A549 (cell line): ENCODE measurements around the gene LAMC2. TPM values are rescaled to one million over a fixed set of nuclear protein-coding genes. Genes with fewer than 3 reads are reported as not detected.

Experiments used
- ATAC-seq, 2 experiments: fragments of 200-7000 bp in 1 of 2; fragments of >200 bp in 1 of 2; cut with Nextera tagmentation in 1 of 2; cut with Tn5 transposase in 1 of 2; 3 replicates each; pipeline versions ENCODE4 v1.8.0 to v1.9.1; 2018 to 2020; ENCODE audit warnings: mild to moderate bottlenecking in 1 of 2, moderate library complexity in 1 of 2
- CTCF ChIA-PET: fragments of 300-600 bp; sonication (Branson Sonifier 250); formaldehyde crosslinking; extraction: SDS; loops from one replicate; lab custom pipeline; 2021; ENCODE audit warnings: antibody characterized with exemption, inconsistent platforms; lab: Yijun Ruan, JAX
- POLR2A ChIA-PET: fragments of 350-600 bp; formaldehyde crosslinking; extraction: SDS; loops from one replicate; lab custom pipeline; 2021; ENCODE audit warnings: antibody characterized with exemption, inconsistent platforms; lab: Yijun Ruan, JAX
- DNase-seq, 2 experiments: peaks; one replicate each; pipeline versions ENCODE4 v3.0.0 to v3.0.0-alpha.2; 2011 to 2016; ENCODE audit warnings: low read depth in 1 of 2, low spot score in 1 of 2
- FAIRE-seq: peaks from 2 replicates; lab custom pipeline; 2011; peaks lifted over from hg19 to GRCh38; lab: Jason Lieb, UNC
- H3K27ac ChIP-seq, 2 experiments: fragments of >200 bp; sonication (Bioruptor Twin); formaldehyde crosslinking; 3 replicates each; pipeline ENCODE4 v1.5.1; 2016 to 2017
- H3K4me1 ChIP-seq: fragments of >200 bp; sonication (Bioruptor Twin); formaldehyde crosslinking; 3 replicates; pipeline ENCODE4 v1.6.1; 2016
- H3K4me2 ChIP-seq: fragments of >200 bp; sonication (Bioruptor Twin); formaldehyde crosslinking; 3 replicates; pipeline ENCODE4 v1.6.1; 2016
- H3K4me3 ChIP-seq: fragments of >200 bp; sonication (Bioruptor Twin); formaldehyde crosslinking; 3 replicates; pipeline ENCODE4 v1.5.1; 2016
- H3K9me3 ChIP-seq: fragments of >200 bp; sonication (Bioruptor Twin); formaldehyde crosslinking; 3 replicates; pipeline ENCODE4 v1.6.1; 2016
- ATOH8 ChIP-seq: fragments of 250-450 bp; sonication (Bioruptor Pico); IDR thresholded peaks from 2 replicates; pipeline ENCODE4 v1.5.0; 2020; ENCODE audit warnings: low read depth, mild to moderate bottlenecking, moderate library complexity
- BCL3 ChIP-seq: fragments of >200 bp; sonication (Bioruptor Twin); formaldehyde crosslinking; IDR thresholded peaks from 3 replicates; pipeline ENCODE4 v1.6.1; 2016
- CBX2 ChIP-seq: fragments of 200-600 bp; sonication (generic); IDR thresholded peaks from 2 replicates; pipeline ENCODE4 v1.6.1; 2016; ENCODE audit warnings: low read depth, mild to moderate bottlenecking, borderline replicate concordance
- CHD2 ChIP-seq: fragments of 150-350 bp; IDR thresholded peaks from 2 replicates; pipeline ENCODE4 v1.6.1; 2014; ENCODE audit warnings: low read length; ENCODE audit not compliant: partially characterized antibody
- CHD4 ChIP-seq: fragments of 200-600 bp; sonication (generic); IDR thresholded peaks from 2 replicates; pipeline ENCODE4 v1.6.1; 2016; ENCODE audit warnings: antibody characterized with exemption, mild to moderate bottlenecking, borderline replicate concordance
- EP300 ChIP-seq, 2 experiments: fragments of >200 bp; sonication (Bioruptor Twin); formaldehyde crosslinking; IDR thresholded peaks; 2 replicates in 1 of 2; 3 replicates in 1 of 2; pipeline ENCODE4 v1.6.1; 2016 to 2017
- ESRRA ChIP-seq: fragments of 150-350 bp; IDR thresholded peaks from 2 replicates; pipeline ENCODE4 v1.6.1; 2014; ENCODE audit warnings: mild to moderate bottlenecking, low read length, borderline replicate concordance
- HOXA7 ChIP-seq: fragments of 250-450 bp; sonication (Bioruptor Pico); IDR thresholded peaks from 2 replicates; pipeline ENCODE4 v1.5.0; 2020; ENCODE audit warnings: mild to moderate bottlenecking, moderate library complexity
- HOXB5 ChIP-seq: fragments of 250-450 bp; sonication (Bioruptor Pico); IDR thresholded peaks from 2 replicates; pipeline ENCODE4 v1.5.0; 2020; ENCODE audit warnings: mild to moderate bottlenecking, moderate library complexity
- MAFK ChIP-seq: fragments of 450-650 bp; IDR thresholded peaks from 2 replicates; pipeline ENCODE4 v1.6.1; 2014; ENCODE audit not compliant: partially characterized antibody
- NFE2L2 ChIP-seq: fragments of 150-350 bp; conservative IDR thresholded peaks from 2 replicates; pipeline ENCODE4 v1.6.1; 2014; ENCODE audit warnings: low read length
- NR3C1 ChIP-seq: fragments of >200 bp; sonication (Bioruptor Twin); formaldehyde crosslinking; IDR thresholded peaks from 3 replicates; pipeline ENCODE4 v1.6.1; 2017
- PHF8 ChIP-seq: fragments of 200-600 bp; sonication (generic); IDR thresholded peaks from 2 replicates; pipeline ENCODE4 v1.6.1; 2016; ENCODE audit warnings: low read depth, mild to moderate bottlenecking, antibody characterized with exemption, moderate library complexity, borderline replicate concordance
- POLR2AphosphoS2 ChIP-seq: conservative IDR thresholded peaks from 2 replicates; pipeline ENCODE4 v1.6.1; 2012; ENCODE audit warnings: low read length, improper control_type of control experiment, inconsistent platforms
- RAD21 ChIP-seq, 2 experiments: fragments of >200 bp in 1 of 2; sonication (Bioruptor Twin) in 1 of 2; formaldehyde crosslinking in 1 of 2; IDR thresholded peaks in 1 of 2; conservative IDR thresholded peaks in 1 of 2; 2 replicates in 1 of 2; 3 replicates in 1 of 2; pipeline ENCODE4 v1.6.1; 2012 to 2018; ENCODE audit warnings: inconsistent platforms in 1 of 2
- RCOR1 ChIP-seq: fragments of 150-350 bp; IDR thresholded peaks from 2 replicates; pipeline ENCODE4 v1.6.1; 2014; ENCODE audit warnings: antibody characterized with exemption, low read length, low read depth
- RFX5 ChIP-seq: fragments of 450-650 bp; IDR thresholded peaks from 2 replicates; pipeline ENCODE4 v1.7.1; 2014; ENCODE audit warnings: antibody characterized with exemption, mild to moderate bottlenecking, moderate library complexity
- SREBF2 ChIP-seq: fragments of 450-650 bp; IDR thresholded peaks from 2 replicates; pipeline ENCODE4 v1.6.1; 2014; ENCODE audit warnings: mild to moderate bottlenecking, moderate library complexity
- TFCP2L1 ChIP-seq: fragments of 250-450 bp; sonication (Bioruptor Pico); IDR thresholded peaks from 2 replicates; pipeline ENCODE4 v1.5.0; 2021; ENCODE audit warnings: mild to moderate bottlenecking
- ZFP36 ChIP-seq: fragments of 450-650 bp; IDR thresholded peaks from 2 replicates; pipeline ENCODE4 v1.6.1; 2014; ENCODE audit warnings: borderline replicate concordance; ENCODE audit not compliant: partially characterized antibody
- WGBS: methylation state at CpG from one replicate; pipeline ENCODE4 v1.1.6; 2017; ENCODE audit errors: missing lambda C conversion rate; 5-methylcytosine and 5-hydroxymethylcytosine counted together
- polyA plus RNA-seq, 4 experiments: library from polyadenylated mRNA; depleted of rRNA in 3 of 4; stranded (reverse); fragments of >200 nt; fragmentation: RNase III in 1 of 4; extraction: RNeasy Plus Mini Kit Qiagen cat#74134 plus additional on column Dnase treatment in 1 of 4; gene quantifications; 2 replicates in 3 of 4; 3 replicates in 1 of 4; pipeline ENCODE4 v1.2.3, GENCODE V29; 2011 to 2017
- TF ChIP-seq, protein P1 (sequence below): fragments of 450-650 bp; IDR thresholded peaks from 2 replicates; pipeline ENCODE4 v1.6.1; 2014; ENCODE audit warnings: antibody characterized with exemption
- TF ChIP-seq, protein P2 (sequence below): IDR thresholded peaks from 2 replicates; pipeline ENCODE4 v1.6.1; 2012
- TF ChIP-seq, protein P3 (sequence below): IDR thresholded peaks from 2 replicates; pipeline ENCODE4 v1.6.1; 2012

The LAMC2 gene
- polyA plus RNA-seq, 2 of the 4 experiments (the other 2 are of a cell fraction): 8.5 to 24.1 TPM

DNA sequence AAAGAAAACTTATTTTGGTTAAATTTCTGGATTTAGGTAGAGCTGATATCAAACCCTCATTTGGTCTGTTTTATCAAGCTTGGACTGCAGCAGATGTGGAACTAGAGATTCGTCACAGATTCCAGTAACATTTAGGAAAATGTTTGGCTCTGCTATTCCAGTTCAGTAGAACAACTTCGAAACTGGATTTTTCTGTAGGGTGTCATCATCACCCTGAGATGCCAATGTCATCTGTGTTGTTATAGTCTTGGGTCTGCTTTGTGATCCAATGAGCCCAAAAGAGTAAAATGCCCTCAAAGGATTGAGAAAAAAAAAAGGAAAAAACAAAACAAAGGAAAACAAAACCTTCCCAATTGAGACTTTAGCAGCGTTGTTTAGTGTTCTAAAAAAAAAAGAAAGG is 55.4 kb downstream of the LAMC2 start:
- ATAC-seq (no peak), FAIRE-seq (no peak), DNase-seq (no peak)
- Histone ChIP-seq H3K4me3 (no peak overlapping the region), H3K27ac (no peak overlapping the region), H3K9me3 (no peaks in the 10 kb centered on the region), H3K4me1 (no peaks in the 10 kb centered on the region), H3K4me2 (no peak overlapping the region)
- 81% methylated on average over 3 of the region's 3 CpGs for WGBS
- no peak for TF ChIP-seq BCL3
- TF ChIP-seq, protein P1, sequence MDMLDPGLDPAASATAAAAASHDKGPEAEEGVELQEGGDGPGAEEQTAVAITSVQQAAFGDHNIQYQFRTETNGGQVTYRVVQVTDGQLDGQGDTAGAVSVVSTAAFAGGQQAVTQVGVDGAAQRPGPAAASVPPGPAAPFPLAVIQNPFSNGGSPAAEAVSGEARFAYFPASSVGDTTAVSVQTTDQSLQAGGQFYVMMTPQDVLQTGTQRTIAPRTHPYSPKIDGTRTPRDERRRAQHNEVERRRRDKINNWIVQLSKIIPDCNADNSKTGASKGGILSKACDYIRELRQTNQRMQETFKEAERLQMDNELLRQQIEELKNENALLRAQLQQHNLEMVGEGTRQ: no peak
- ChIA-PET POLR2A (no interaction called here), CTCF (interaction anchor here (0.8 to 2.1 kb wide), 4 partner anchors 10 to 77 kb away, joined by 4 to 6 read pairs (median 4); no protein-coding TSS in a partner anchor)

DNA sequence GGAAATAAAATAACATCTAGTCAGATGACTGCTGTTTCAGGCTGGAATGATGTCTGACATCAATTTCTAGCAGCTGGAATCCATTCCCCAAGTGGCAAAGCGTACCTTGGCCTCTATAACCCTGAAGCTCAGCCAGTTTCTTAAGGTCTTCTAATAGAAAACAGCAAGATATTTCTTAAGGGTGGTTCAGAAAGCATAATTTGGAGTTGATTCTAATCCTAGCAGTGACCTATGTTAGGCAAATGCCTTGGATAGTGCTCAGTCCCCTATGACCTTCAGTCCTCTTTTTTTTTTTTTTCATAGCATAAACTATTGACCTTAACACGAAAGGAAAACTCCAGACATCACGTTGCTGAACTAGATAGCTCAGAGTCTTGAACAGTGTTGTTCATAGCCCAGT is 56.5 kb downstream of the LAMC2 start:
- POLR2A ChIA-PET: no interaction called here
- CTCF ChIA-PET: interaction anchor here (0.6 to 2.1 kb wide), 8 partner anchors 8 to 282 kb away, joined by 3 to 8 read pairs (median 4); no protein-coding TSS in a partner anchor

GRCh38 chr1:183243161-183244050 is 57.3 kb downstream of the LAMC2 start:
- TF ChIP-seq CHD2: no peak
- no peak for TF ChIP-seq SREBF2
- no peak for TF ChIP-seq POLR2AphosphoS2
- TF ChIP-seq ZFP36: no peak
- TF ChIP-seq, protein P2, sequence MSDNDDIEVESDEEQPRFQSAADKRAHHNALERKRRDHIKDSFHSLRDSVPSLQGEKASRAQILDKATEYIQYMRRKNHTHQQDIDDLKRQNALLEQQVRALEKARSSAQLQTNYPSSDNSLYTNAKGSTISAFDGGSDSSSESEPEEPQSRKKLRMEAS: no peak
- no peak for TF ChIP-seq HOXA7 (CRISPR knock-in tag)
- TF ChIP-seq ESRRA: no peak
- TF ChIP-seq HOXB5: no peak
- no peak for TF ChIP-seq RCOR1
- TF ChIP-seq MAFK: no peak
- no peak for TF ChIP-seq TFCP2L1 (CRISPR knock-in tag)
- no peak for TF ChIP-seq NFE2L2
- TF ChIP-seq, all 56 proteins: peak for 0
- 87% methylated on average over 5 of the region's 5 CpGs for WGBS
- ChIA-PET CTCF (interaction anchor here (1.0 to 4.0 kb wide), 7 partner anchors 8 to 75 kb away, joined by 3 to 17 read pairs (median 6); no protein-coding TSS in a partner anchor), POLR2A (no interaction called here)
- H3K4me2 ChIP-seq: no peak overlapping the region
- H3K27ac ChIP-seq: no peak overlapping the region
- DNase-seq (no peak), FAIRE-seq (no peak), ATAC-seq (no peak)
- no peaks in the 10 kb centered on the region for H3K4me1 ChIP-seq
- no peaks in the 10 kb centered on the region for H3K9me3 ChIP-seq
- no peak overlapping the region for H3K4me3 ChIP-seq

More for the DNA sequence above, 56.5 kb downstream of the LAMC2 start:
- ATAC-seq (no peak), FAIRE-seq (no peak), DNase-seq (no peak)
- WGBS: 83% methylated on average over 3 of the region's 3 CpGs
- TF ChIP-seq RFX5 (no peak), NR3C1 (no peak), NFE2L2 (no peak), RAD21 (conservative IDR thresholded peaks at IDR 0.05 in 1 of 2, IDR thresholded peaks at IDR 0.05 in 1 of 2) (no peak), EP300 (IDR thresholded peaks at IDR 0.05) (no peak), CHD4 (no peak), ATOH8 (no peak), CBX2 (no peak), PHF8 (no peak)
- TF ChIP-seq, protein P3, sequence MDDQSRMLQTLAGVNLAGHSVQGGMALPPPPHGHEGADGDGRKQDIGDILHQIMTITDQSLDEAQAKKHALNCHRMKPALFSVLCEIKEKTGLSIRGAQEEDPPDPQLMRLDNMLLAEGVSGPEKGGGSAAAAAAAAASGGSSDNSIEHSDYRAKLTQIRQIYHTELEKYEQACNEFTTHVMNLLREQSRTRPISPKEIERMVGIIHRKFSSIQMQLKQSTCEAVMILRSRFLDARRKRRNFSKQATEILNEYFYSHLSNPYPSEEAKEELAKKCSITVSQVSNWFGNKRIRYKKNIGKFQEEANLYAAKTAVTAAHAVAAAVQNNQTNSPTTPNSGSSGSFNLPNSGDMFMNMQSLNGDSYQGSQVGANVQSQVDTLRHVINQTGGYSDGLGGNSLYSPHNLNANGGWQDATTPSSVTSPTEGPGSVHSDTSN: no peak
- no peaks in the 10 kb centered on the region for H3K4me1 ChIP-seq
- no peak overlapping the region for H3K27ac ChIP-seq
- H3K4me2 ChIP-seq: no peak overlapping the region
- H3K4me3 ChIP-seq: no peak overlapping the region
- no peaks in the 10 kb centered on the region for H3K9me3 ChIP-seq
